Endothelial cell of umbilical vein (primary cell): ENCODE results near the gene POLR1C. TPM values are rescaled to one million over a fixed set of nuclear protein-coding genes. Genes with fewer than 3 reads are reported as not detected.

Experiments
- BruUV-seq: library from RNA; stranded (reverse); fragments of 400-500 nt; replicated peaks from 2 replicates; lab custom pipeline; 2021; lab: Mats Ljungman, UMichigan
- CTCF ChIA-PET: fragments of 300-600, 350-600 bp; sonication (Branson Sonifier 250); formaldehyde crosslinking; loops from one replicate; lab custom pipeline; 2021; ENCODE audit warnings: antibody characterized with exemption, inconsistent platforms; lab: Charles Lee
- POLR2A ChIA-PET: fragments of 300-600, 350-600 bp; sonication (Branson Sonifier 250); formaldehyde crosslinking; loops from one replicate; lab custom pipeline; 2021; ENCODE audit warnings: antibody characterized with exemption, inconsistent platforms; lab: Charles Lee
- DNase-seq: peaks from one replicate; pipeline ENCODE4 v3.0.0-alpha.2; 2011; ENCODE audit warnings: low read depth, low spot score
- FAIRE-seq: peaks from 2 replicates; lab custom pipeline; 2011; peaks lifted over from hg19 to GRCh38; lab: Jason Lieb, UNC
- H2AFZ ChIP-seq: 2 replicates; pipeline ENCODE4 v1.6.0; 2012; ENCODE audit warnings: low read depth, low read length, control low read depth, inconsistent platforms
- H3K27ac ChIP-seq: 2 replicates; pipeline ENCODE4 v1.5.1; 2011; ENCODE audit warnings: low read depth, mild to moderate bottlenecking, control low read depth, low read length, moderate library complexity; ENCODE audit not compliant: insufficient read depth
- H3K27me3 ChIP-seq, 2 experiments: 2 replicates each; pipeline versions ENCODE4 v1.6.0 to v1.6.1; 2011; ENCODE audit warnings: low read length in 2 of 2, mixed read lengths in 1 of 2; ENCODE audit not compliant: control insufficient read depth in 2 of 2, insufficient read depth in 2 of 2
- H3K36me3 ChIP-seq, 2 experiments: 2 replicates in 1 of 2; 3 replicates in 1 of 2; pipeline ENCODE4 v1.5.1; 2011; ENCODE audit warnings: low read length in 2 of 2, mild to moderate bottlenecking in 1 of 2, moderate library complexity in 1 of 2; ENCODE audit not compliant: control insufficient read depth in 2 of 2, insufficient read depth in 2 of 2; ENCODE audit errors: extremely low read depth in 1 of 2
- H3K4me1 ChIP-seq: 3 replicates; pipeline ENCODE4 v1.5.1; 2011; ENCODE audit warnings: mild to moderate bottlenecking, low read length; ENCODE audit not compliant: control insufficient read depth, insufficient read depth; ENCODE audit errors: extremely low read depth
- H3K4me2 ChIP-seq: 2 replicates; pipeline ENCODE4 v1.6.1; 2011; ENCODE audit warnings: low read length, control low read depth, mixed read lengths; ENCODE audit not compliant: insufficient read depth
- H3K4me3 ChIP-seq, 3 experiments: fragments of 200-600 bp in 1 of 3; sonication (generic), shearing (Covaris generic) in 1 of 3; replicated peaks in 1 of 3; 2 replicates each; pipeline ENCODE4 v1.5.1; 2011 to 2016; ENCODE audit warnings: control low read depth in 3 of 3, low read length in 3 of 3, mild to moderate bottlenecking in 2 of 3, inconsistent platforms in 1 of 3, low read depth in 1 of 3, moderate library complexity in 1 of 3; ENCODE audit not compliant: insufficient read depth in 1 of 3
- H3K79me2 ChIP-seq: 2 replicates; pipeline ENCODE4 v1.6.0; 2012; ENCODE audit warnings: low read length, inconsistent platforms; ENCODE audit not compliant: control insufficient read depth, insufficient read depth
- H3K9ac ChIP-seq: replicated peaks from 2 replicates; pipeline ENCODE3; 2011; ENCODE audit warnings: low read length, control low read depth; ENCODE audit not compliant: insufficient read depth; ENCODE audit errors: extremely low read depth
- H3K9me1 ChIP-seq: replicated peaks from 3 replicates; pipeline ENCODE4 v1.6.0; 2011; ENCODE audit warnings: mild to moderate bottlenecking, low read length; ENCODE audit not compliant: control insufficient read depth, insufficient read depth; ENCODE audit errors: extremely low read depth
- H3K9me3 ChIP-seq: replicated peaks from 2 replicates; pipeline ENCODE4 v1.5.1; 2012; ENCODE audit warnings: low read length, inconsistent platforms; ENCODE audit not compliant: control insufficient read depth, insufficient read depth
- H4K20me1 ChIP-seq: replicated peaks from 2 replicates; pipeline ENCODE3; 2011; ENCODE audit warnings: mild to moderate bottlenecking, low read length; ENCODE audit not compliant: control insufficient read depth, insufficient read depth; ENCODE audit errors: extremely low read depth
- EZH2 ChIP-seq: IDR thresholded peaks from 2 replicates; pipeline ENCODE4 v1.6.1; 2012; ENCODE audit warnings: borderline replicate concordance, low read depth, mild to moderate bottlenecking, moderate library complexity, low read length, inconsistent platforms; ENCODE audit not compliant: severe bottlenecking
- FOS ChIP-seq: IDR thresholded peaks from 2 replicates; pipeline ENCODE4 v1.6.1; 2011; ENCODE audit warnings: mild to moderate bottlenecking, low read length, moderate library complexity, borderline replicate concordance; ENCODE audit not compliant: insufficient read depth
- GATA2 ChIP-seq: IDR thresholded peaks from 2 replicates; pipeline ENCODE4 v1.7.0; 2011; ENCODE audit warnings: low read depth, mild to moderate bottlenecking, moderate library complexity, mixed read lengths, low read length; ENCODE audit not compliant: insufficient read length, insufficient read depth
- JUN ChIP-seq: IDR thresholded peaks from 2 replicates; pipeline ENCODE4 v1.6.1; 2011; ENCODE audit warnings: borderline replicate concordance, low read depth; ENCODE audit not compliant: insufficient read length, insufficient read depth
- MAX ChIP-seq: IDR thresholded peaks from 2 replicates; pipeline ENCODE4 v1.6.1; 2011; ENCODE audit not compliant: insufficient read depth, insufficient read length
- MYC ChIP-seq: IDR thresholded peaks from one replicate; pipeline ENCODE4 v1.6.1; 2011; ENCODE audit warnings: mild to moderate bottlenecking, low read depth, low read length
- POLR2A ChIP-seq: IDR thresholded peaks from 2 replicates; pipeline ENCODE4 v1.6.1; 2012; ENCODE audit warnings: low read depth, mild to moderate bottlenecking, control low read depth, low read length
- POLR2AphosphoS5 ChIP-seq: IDR thresholded peaks from 2 replicates; pipeline ENCODE4 v1.6.1; 2012; ENCODE audit warnings: low read depth, mild to moderate bottlenecking, control low read depth, low read length, moderate library complexity; ENCODE audit not compliant: insufficient read depth
- dilution Hi-C: fragments of 300-500 bp; cut with MboI; formaldehyde crosslinking; loops from one replicate; pipeline ENCODE4 v1.15.0; 2019; ENCODE audit warnings: low sequenced_read_pairs; ENCODE audit not compliant: extremely low pct_ligation_motif_present
- intact Hi-C: fragments of 100-400 bp; cut with micrococcal nuclease; formaldehyde crosslinking; loops from one replicate; pipeline ENCODE4 v1.10.0; 2022
- polyA plus RNA-seq, 4 experiments: library from polyadenylated mRNA; depleted of rRNA in 3 of 4; stranded (reverse) in 3 of 4; unstranded in 1 of 4; fragments of >200 nt; gene quantifications; 2 replicates each; pipeline versions ENCODE4 v1.2.1 to v1.2.3, GENCODE V29; 2011 to 2012; ENCODE audit warnings: missing spikeins in 1 of 4
- total RNA-seq: library from RNA; stranded (reverse); gene quantifications from 2 replicates; pipeline ENCODE4 v1.2.3, GENCODE V29; 2021
- TF ChIP-seq, protein P1 (sequence below), 2 donors: IDR thresholded peaks; 1 replicate in 1 of 2; 2 replicates in 1 of 2; pipeline ENCODE4 v1.5.1; 2011; ENCODE audit warnings: low read length in 2 of 2, mild to moderate bottlenecking in 2 of 2, moderate library complexity in 2 of 2, control low read depth in 1 of 2, inconsistent platforms in 1 of 2, low read depth in 1 of 2; ENCODE audit not compliant: insufficient read depth in 1 of 2; ENCODE audit errors: extremely low read depth in 1 of 2

Gene POLR1C
- total and polyA plus RNA-seq, 2 donors (not counting 3 experiments of a cell fraction or from before 2014, with no cell fraction given) = 39.8 to 46.0 TPM

- POLR2A ChIA-PET = no interaction called here
- H3K27ac ChIP-seq = no peak overlapping the region
- H3K36me3 ChIP-seq = peaks cover 0 to 5% of the 10 kb centered on the region in 2 experiments
- TF ChIP-seq EZH2 (no peak), MAX (no peak), POLR2A (no peak), GATA2 (no peak), FOS (no peak), MYC (no peak), JUN (no peak), POLR2AphosphoS5 (no peak)
- TF ChIP-seq, protein P1, sequence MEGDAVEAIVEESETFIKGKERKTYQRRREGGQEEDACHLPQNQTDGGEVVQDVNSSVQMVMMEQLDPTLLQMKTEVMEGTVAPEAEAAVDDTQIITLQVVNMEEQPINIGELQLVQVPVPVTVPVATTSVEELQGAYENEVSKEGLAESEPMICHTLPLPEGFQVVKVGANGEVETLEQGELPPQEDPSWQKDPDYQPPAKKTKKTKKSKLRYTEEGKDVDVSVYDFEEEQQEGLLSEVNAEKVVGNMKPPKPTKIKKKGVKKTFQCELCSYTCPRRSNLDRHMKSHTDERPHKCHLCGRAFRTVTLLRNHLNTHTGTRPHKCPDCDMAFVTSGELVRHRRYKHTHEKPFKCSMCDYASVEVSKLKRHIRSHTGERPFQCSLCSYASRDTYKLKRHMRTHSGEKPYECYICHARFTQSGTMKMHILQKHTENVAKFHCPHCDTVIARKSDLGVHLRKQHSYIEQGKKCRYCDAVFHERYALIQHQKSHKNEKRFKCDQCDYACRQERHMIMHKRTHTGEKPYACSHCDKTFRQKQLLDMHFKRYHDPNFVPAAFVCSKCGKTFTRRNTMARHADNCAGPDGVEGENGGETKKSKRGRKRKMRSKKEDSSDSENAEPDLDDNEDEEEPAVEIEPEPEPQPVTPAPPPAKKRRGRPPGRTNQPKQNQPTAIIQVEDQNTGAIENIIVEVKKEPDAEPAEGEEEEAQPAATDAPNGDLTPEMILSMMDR (IDR thresholded peaks at IDR 0.05; ENCODE audit: extremely low read depth in 1 of 2, insufficient read depth in 1 of 2, low read depth in 1 of 2, low read length in 2 of 2) = no peak
- H3K27me3 ChIP-seq = no peaks in the 10 kb centered on the region
- H3K9me1 ChIP-seq = no peaks in the 10 kb centered on the region
- no peaks in the 10 kb centered on the region for H4K20me1 ChIP-seq
- BruUV-seq = no TSS peak
- no peaks in the 10 kb centered on the region for H3K79me2 ChIP-seq
- dilution Hi-C loops (no loop called here), intact Hi-C loops (no loop called here)
- H3K4me3 ChIP-seq = no peak overlapping the region
- H3K4me2 ChIP-seq = no peak overlapping the region
- DNase-seq (no peak), FAIRE-seq (no peak)
- H3K9ac ChIP-seq = no peak overlapping the region
- CTCF ChIA-PET = interaction anchor here (1.1 to 19.0 kb wide), 5 partner anchors 14 to 264 kb away, joined by 3 to 289 read pairs (median 7); partner anchors contain the start of genes DLK2, DNPH1 and LRRC73
- no peak overlapping the region for H2AFZ ChIP-seq
- H3K4me1 ChIP-seq = peaks cover 12% of the 10 kb centered on the region
- no peaks in the 10 kb centered on the region for H3K9me3 ChIP-seq
These were observed 23.7 kb upstream of the POLR1C start for GRCh38 chr6:43493230-43493629.
